HG03521 (cell line): Measurements from ENCODE around the gene ATL3.
"Not testable (repeated sequence)": the region's sequence is repeated elsewhere in the genome, so short reads cannot be mapped to it uniquely, and the experiment has no call there.

Experiments
- ATAC-seq: cut with Tn5 transposase; IDR thresholded peaks from one replicate; pipeline ENCODE4 v1.9.1; 2021; ENCODE audit warnings: mild to moderate bottlenecking, moderate library complexity; ENCODE audit not compliant: unreplicated experiment

Gene ATL3

GRCh38 chr11:63681321-63682065 lies 10.3 kb upstream of the ATL3 start, which contains the start of gene RTN3:
RTN3 (plus strand) TSS chr11:63681500; CDS start chr11:63681637, 137 bp downstream.
- peak; percentile 83 for ATAC-seq

DNA sequence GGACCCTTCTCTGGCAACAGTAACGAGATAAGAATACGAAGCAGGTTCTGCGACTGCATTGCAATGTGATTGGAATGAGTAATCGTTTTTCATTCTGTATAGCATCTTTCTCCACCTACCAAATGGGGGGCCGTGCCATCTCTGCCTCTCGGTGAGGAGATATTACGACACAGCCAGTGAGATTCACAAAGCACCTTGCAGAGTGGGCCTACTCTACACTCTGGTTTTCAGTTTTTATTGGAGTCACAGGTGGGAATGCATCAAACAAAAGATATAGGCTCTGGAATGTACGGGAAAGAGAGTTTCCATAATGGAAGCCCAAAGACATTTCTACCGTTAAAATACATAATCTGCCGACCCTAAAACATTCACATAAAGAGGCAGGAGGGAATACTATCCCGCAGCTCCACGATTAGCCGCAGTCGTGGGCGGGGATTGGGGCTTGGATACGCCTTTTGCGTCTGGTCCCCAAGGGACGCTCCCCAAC lies 9.7 kb upstream of the ATL3 start:
- no peak for ATAC-seq

- ATAC-seq, result no peak
Observed at GRCh38 chr11:63673579-63673978, 2.4 kb upstream of the ATL3 start.

DNA sequence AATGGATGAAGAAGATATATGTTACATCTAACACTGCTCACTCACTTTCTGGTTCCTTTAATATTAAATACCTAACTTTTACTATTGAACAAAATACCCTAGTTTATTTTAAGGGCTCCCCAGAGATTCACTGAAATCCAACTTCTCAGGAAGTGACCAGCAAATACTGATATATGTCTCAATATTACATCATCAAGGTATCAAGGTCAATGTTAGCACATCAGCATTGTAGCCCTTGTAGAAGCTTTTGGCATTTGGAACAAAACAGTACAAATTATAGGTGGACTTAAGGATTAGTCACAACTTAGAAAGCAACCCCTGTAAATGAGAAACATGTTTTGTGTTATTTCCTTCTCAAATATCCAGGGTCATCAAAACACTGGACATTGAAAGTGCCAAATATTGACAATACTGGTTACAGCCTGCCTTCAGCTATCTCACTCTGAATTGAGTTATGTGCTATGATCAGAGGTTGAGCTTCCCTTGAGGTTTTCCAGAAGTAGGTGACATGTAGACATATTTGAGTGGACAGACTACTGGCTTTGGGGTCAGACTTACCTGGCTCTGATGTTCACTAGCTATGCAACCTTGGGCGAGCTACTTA lies 1.9 kb upstream of the ATL3 start:
- no peak for ATAC-seq

GRCh38 chr11:63672156-63672463 lies 934 bp upstream of the ATL3 start:
- ATAC-seq, result no peak

GRCh38 chr11:63670433-63671321 lies 499 bp downstream of the ATL3 start:
- peak; percentile 23 for ATAC-seq

DNA sequence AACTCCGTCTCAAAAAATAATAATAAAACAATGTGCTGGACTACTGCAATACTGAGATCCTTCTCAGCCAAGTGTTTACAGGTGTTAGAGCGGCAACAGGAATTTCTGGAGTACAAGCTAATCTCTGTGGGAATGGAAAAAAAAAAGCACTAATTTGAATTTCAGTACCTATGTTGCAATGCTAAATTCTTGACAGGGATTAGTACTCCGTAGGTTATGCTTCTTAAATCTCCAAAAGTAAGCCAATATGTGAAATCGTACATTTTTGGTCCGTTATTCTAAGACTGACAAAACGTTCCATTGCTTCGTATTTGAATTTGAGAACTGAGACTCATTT lies 1.1 kb downstream of the ATL3 start:
- ATAC-seq, result no peak

GRCh38 chr11:63667995-63668795 lies 3.0 kb downstream of the ATL3 start:
- no peak for ATAC-seq

DNA sequence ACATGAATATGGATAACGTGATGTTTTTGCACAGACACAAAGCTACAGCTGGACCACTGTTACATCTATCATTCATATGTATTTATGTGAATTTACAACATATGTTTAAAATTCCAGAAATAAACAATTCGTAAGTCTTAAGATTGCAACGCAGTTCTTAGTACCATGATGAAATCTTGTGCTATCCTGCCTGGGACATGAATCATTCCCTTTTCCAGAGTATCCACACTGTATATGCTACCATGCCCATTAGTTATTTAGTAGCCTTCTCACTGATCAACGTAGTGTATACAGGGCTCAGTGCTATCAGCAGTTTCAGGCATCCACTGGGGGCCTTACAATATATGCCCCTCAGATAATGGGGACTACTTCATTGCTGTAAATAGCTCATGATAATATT lies 4.3 kb downstream of the ATL3 start:
- no peak for ATAC-seq

DNA sequence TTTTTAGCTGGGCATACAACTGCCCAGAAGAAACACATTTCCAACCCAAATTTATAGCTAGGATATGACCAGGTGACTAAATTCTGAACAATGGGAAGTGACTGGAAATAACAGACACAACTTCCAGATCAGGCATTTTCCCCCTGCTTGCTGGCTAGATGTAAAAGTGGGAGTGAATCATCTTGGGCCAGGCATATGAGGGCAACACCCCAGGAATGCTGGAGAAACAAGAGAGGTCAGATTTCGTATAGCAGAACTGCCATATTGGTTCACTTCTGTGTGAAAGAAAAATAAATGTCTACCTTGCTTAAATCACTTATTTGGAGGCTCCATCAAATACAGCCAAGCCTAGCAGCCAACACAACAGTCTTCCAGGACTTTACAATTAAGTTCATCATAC lies 7.4 kb downstream of the ATL3 start:
- ATAC-seq, result no peak

- ATAC-seq, result no peak
Observed at GRCh38 chr11:63660972-63661371, 10.2 kb downstream of the ATL3 start.

- ATAC-seq, result no peak
Observed at GRCh38 chr11:63652671-63653070, 18.5 kb downstream of the ATL3 start.

GRCh38 chr11:63643205-63643604 lies 28.0 kb downstream of the ATL3 start:
- ATAC-seq, result no peak

GRCh38 chr11:63641727-63642126 lies 29.4 kb downstream of the ATL3 start:
- ATAC-seq, result no peak

GRCh38 chr11:63639199-63639832 lies 31.9 kb downstream of the ATL3 start:
- no peak for ATAC-seq

DNA sequence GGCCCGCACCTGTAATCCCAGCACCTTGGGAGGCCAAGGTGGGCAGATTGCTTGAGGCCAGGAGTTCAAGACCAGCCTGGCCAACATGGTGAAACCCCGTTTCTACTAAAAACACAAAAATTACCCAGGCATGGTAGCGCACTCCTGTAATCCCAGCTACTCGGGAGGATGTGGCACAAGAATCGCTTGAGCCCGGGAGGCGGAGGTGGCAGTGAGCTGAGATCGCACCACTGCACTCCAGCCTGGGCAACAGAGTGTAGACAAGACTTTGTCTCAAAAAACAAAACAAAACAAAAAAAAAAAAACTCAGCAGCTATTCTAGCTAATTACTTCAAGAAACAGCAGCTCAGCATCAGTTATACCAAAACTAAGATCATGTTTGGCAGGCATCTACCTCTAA lies 32.7 kb downstream of the ATL3 start:
- not testable (repeated sequence) for ATAC-seq

DNA sequence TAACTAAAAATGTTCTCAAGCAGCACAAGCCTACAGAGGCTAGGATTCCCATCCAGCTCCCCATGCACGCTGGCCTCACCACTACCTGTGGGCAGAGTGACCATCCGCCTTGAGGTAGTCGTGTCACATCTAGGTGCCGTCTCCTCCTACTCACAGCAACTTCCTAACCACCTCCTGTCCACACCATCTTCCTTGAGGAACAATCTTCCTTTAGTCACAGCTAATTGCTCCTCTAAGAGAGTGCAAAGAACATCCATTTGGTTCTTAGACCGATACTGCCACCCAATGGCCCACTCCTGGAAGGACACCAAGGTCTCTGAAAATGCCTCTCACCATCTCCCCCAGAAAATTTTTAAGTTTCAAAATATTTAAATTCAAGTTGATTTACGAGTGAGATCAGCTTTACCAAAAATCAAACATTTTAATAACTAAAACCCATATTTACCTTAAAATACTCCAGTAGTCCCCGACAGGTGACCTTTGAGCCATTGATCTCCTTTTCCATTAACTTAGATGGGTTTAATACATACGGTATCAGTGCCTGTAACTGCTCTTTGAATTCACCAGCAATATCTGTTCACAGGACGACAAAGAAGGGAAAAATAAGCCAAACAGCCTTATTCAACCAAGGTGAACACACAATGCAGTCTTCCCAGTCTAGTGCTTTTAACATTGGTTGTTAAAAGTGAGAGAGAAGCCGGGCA lies 35.3 kb downstream of the ATL3 start:
- no peak for ATAC-seq

DNA sequence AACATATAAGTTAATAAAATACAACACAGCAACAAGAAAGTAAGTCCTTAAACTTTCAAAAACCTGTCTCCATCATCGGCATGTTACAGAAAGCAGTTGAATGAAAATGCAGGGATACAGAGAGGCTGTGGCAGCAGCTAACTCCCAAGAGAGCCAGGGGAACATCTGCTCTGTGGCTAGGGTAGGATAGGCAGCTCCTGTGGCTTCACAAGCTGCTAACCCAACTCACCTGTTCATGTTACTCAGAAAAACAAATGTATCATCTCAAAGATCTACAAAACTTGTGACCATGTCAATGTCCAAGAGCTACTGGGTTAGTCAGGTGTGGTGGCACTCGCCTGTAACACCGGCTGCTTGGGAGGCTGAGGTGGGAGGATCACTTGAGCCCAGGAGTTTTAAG lies 41.8 kb downstream of the ATL3 start:
- no peak for ATAC-seq

GRCh38 chr11:63623513-63624140 lies 47.5 kb downstream of the ATL3 start:
- no peak for ATAC-seq
